Uterus (tissue), 2 donors: ENCODE data around the gene NACC1.

Experiments used
- POLR2A ChIP-seq, 2 donors: fragments of 450-650 bp; IDR thresholded peaks; one replicate each; pipeline ENCODE4 v1.6.1; 2016; ENCODE audit warnings: antibody characterized with exemption in 2 of 2, mild to moderate bottlenecking in 1 of 2, moderate library complexity in 1 of 2
- TF ChIP-seq, protein P1 (sequence below), 4 experiments: fragments of 200-600 bp in 2 of 4; fragments of 450-650 bp in 2 of 4; sonication (generic) in 2 of 4; IDR thresholded peaks; one replicate each; pipeline ENCODE4 v1.5.1; 2016 to 2019; ENCODE audit warnings: antibody characterized with exemption in 4 of 4, mild to moderate bottlenecking in 2 of 4, moderate library complexity in 1 of 4

DNA sequence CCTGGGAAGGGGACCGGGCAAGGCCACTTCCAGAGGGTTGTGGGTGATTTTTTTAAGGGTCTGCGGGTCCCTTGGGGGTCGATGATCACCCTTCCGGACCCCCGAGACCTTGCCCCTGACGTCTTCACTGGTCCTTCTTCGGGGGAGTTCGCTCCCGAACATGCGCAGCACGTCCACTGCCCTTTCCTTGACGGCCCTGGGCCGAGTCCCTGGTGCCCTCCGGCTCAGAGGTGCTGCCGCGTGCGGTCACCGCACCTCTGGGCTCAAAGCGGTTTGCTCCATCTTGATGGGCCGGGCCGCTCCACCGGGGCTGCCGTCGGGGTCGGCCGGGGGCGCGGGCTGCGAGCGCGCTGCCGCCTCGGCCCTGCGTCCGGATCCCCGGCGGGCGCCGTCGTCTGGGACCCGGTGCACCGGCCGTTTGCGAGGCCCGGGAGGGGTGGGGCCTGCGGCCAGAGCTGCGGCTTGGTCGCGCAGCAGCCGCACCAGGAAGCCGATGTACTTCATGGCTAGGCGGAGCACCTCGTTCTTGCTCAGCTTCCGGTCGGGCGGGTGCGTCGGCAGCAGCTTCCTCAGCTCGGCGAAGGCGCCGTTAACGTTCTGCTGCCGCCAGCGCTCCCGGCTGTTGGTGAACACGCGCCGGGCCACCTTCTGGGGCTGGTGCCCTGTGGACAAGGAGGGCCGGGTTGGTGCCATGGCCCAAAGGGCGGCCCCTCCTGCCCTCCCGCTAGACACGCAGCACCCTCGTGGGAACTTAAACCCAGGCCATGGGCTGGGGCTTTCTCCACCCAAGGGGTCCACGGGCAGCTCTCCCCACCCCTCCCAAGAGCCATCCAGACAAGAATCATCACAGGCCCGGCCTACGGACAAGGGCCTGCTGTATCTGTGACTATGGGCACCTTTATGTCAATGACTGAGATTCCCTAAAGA, 18.7 kb upstream of the NACC1 start:
- TF ChIP-seq, protein P1, sequence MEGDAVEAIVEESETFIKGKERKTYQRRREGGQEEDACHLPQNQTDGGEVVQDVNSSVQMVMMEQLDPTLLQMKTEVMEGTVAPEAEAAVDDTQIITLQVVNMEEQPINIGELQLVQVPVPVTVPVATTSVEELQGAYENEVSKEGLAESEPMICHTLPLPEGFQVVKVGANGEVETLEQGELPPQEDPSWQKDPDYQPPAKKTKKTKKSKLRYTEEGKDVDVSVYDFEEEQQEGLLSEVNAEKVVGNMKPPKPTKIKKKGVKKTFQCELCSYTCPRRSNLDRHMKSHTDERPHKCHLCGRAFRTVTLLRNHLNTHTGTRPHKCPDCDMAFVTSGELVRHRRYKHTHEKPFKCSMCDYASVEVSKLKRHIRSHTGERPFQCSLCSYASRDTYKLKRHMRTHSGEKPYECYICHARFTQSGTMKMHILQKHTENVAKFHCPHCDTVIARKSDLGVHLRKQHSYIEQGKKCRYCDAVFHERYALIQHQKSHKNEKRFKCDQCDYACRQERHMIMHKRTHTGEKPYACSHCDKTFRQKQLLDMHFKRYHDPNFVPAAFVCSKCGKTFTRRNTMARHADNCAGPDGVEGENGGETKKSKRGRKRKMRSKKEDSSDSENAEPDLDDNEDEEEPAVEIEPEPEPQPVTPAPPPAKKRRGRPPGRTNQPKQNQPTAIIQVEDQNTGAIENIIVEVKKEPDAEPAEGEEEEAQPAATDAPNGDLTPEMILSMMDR (IDR thresholded peaks at IDR 0.05): no peak
- peak; percentile 25 to 35 for TF ChIP-seq POLR2A (IDR thresholded peaks at IDR 0.05)
